Esophagus mucosa (tissue), 1 donor: ENCODE data around the gene UBXN6. TPM values are rescaled to one million over a fixed set of nuclear protein-coding genes. Genes with fewer than 3 reads are reported as not detected.

Source experiments
- ATAC-seq: fragments of 200-7000 bp; cut with Tn5 transposase; one replicate; pipeline ENCODE4 v1.9.1; 2020
- total RNA-seq: library from RNA; stranded (reverse); gene quantifications from one replicate; pipeline ENCODE4 v1.2.4, GENCODE V29; 2023
- donor health status: DM: yes; HTN: yes; CAD: no.

Gene UBXN6
- total RNA-seq, 1 donor from 2014 or later, result 68.9 TPM

GRCh38 chr19:4403005-4403761, 54.4 kb downstream of the UBXN6 start:
- ATAC-seq, result no peak

GRCh38 chr19:4402171-4403004, 55.2 kb downstream of the UBXN6 start, which contains the start of gene CHAF1A:
Gene CHAF1A, plus strand, starts transcription at chr19:4402640. Its CDS starts 123 bp downstream, at chr19:4402763.
- peak; percentile 93 for ATAC-seq

- no peak for ATAC-seq
These were observed 55.8 kb downstream of the UBXN6 start for GRCh38 chr19:4401769-4402170.

- peak; percentile 79 for ATAC-seq
These were observed 57.3 kb downstream of the UBXN6 start, which contains the start of gene SH3GL1 for GRCh38 chr19:4400135-4400936. Gene SH3GL1, minus strand, starts transcription at chr19:4400547. Its CDS starts 179 bp downstream, at chr19:4400368.

GRCh38 chr19:4399812-4400134, 57.8 kb downstream of the UBXN6 start:
- ATAC-seq, result peak; percentile 13

GRCh38 chr19:4396949-4397783, 60.4 kb downstream of the UBXN6 start:
- ATAC-seq, result no peak

Other genes with a start within 250 kb of the UBXN6 start
- gene EBI3, start 228.3 kb downstream of the UBXN6 start, total RNA-seq, result 0.44 TPM
- 20.1 TPM for gene YJU2, start 210.7 kb downstream of the UBXN6 start, total RNA-seq
- not detected for gene SHD, start 178.5 kb downstream of the UBXN6 start, total RNA-seq
- 0.20 TPM for gene TMIGD2, start 155.4 kb downstream of the UBXN6 start, total RNA-seq
- gene FSD1, start 153.2 kb downstream of the UBXN6 start, total RNA-seq, result 0.36 TPM
- gene STAP2, start 119.0 kb downstream of the UBXN6 start, total RNA-seq, result 97.3 TPM
- 22.0 TPM for gene MPND, start 114.2 kb downstream of the UBXN6 start, total RNA-seq
- 114 TPM for gene SH3GL1, start 57.2 kb downstream of the UBXN6 start, total RNA-seq
- gene CHAF1A, start 55.2 kb downstream of the UBXN6 start, total RNA-seq, result 17.3 TPM
- gene HDGFL2, start 14.5 kb upstream of the UBXN6 start, total RNA-seq, result 19.2 TPM
- gene PLIN4, start 60.7 kb upstream of the UBXN6 start, total RNA-seq, result 0.96 TPM
- 2.4 TPM for gene PLIN5, start 77.4 kb upstream of the UBXN6 start, total RNA-seq
- gene LRG1, start 82.2 kb upstream of the UBXN6 start, total RNA-seq, result 24.9 TPM
- 2.0 TPM for gene SEMA6B, start 101.9 kb upstream of the UBXN6 start, total RNA-seq
- 8.1 TPM for gene TNFAIP8L1, start 181.7 kb upstream of the UBXN6 start, total RNA-seq
- gene MYDGF, start 212.5 kb upstream of the UBXN6 start, total RNA-seq, result 42.0 TPM